B cell (primary cell): ENCODE data around the gene THAP8. TPM values are rescaled to one million over a fixed set of nuclear protein-coding genes. Genes with fewer than 3 reads are reported as not detected.
A peak's percentile ranks its signal among the peaks of the same experiment; 100 is the strongest.

Source experiments
- ATAC-seq: fragments of 200-7000 bp; cut with Tn5 transposase; one replicate; pipeline ENCODE4 v1.10.0; 2021; ENCODE audit warnings: low read depth, mild to moderate bottlenecking, moderate number of reproducible peaks, moderate library complexity
- CTCF ChIA-PET: fragments of 350-600 bp; sonication (Branson Sonifier 250); formaldehyde crosslinking; loops from one replicate; lab custom pipeline; 2021; ENCODE audit warnings: antibody characterized with exemption, inconsistent platforms; lab: Charles Lee
- POLR2A ChIA-PET: fragments of 350-600 bp; sonication (Branson Sonifier 250); formaldehyde crosslinking; loops from one replicate; lab custom pipeline; 2021; ENCODE audit warnings: antibody characterized with exemption; lab: Charles Lee
- DNase-seq: peaks from one replicate; pipeline ENCODE4 v3.0.0; 2013
- H2AFZ ChIP-seq: 2 replicates; pipeline ENCODE4 v1.6.1; 2012; ENCODE audit warnings: mild to moderate bottlenecking, low read depth, low read length; ENCODE audit not compliant: insufficient read depth, poor library complexity, severe bottlenecking
- H3K27ac ChIP-seq, 2 donors: 1 replicate in 1 of 2; 2 replicates in 1 of 2; pipeline ENCODE4 v1.5.1; 2012 to 2013; ENCODE audit warnings: low read length in 2 of 2, mild to moderate bottlenecking in 2 of 2, moderate library complexity in 1 of 2
- H3K27me3 ChIP-seq, 4 experiments: fragments of 200-600 bp in 1 of 4; sonication (generic) in 1 of 4; replicated peaks in 1 of 4; 1 replicate in 2 of 4; 2 replicates in 2 of 4; pipeline versions ENCODE4 v1.6.1 to v1.7.0; 2013 to 2016; ENCODE audit warnings: low read length in 3 of 4, mild to moderate bottlenecking in 2 of 4, mixed read lengths in 1 of 4, moderate library complexity in 1 of 4; ENCODE audit not compliant: insufficient read depth in 4 of 4, control insufficient read depth in 3 of 4; ENCODE audit errors: control extremely low read depth in 1 of 4
- H3K36me3 ChIP-seq, 2 experiments: replicated peaks in 1 of 2; 1 replicate in 1 of 2; 2 replicates in 1 of 2; pipeline versions ENCODE4 v1.6.1 to v1.7.1; 2013; ENCODE audit warnings: low read length in 1 of 2; ENCODE audit not compliant: insufficient read depth in 2 of 2, control insufficient read depth in 1 of 2; ENCODE audit errors: control extremely low read depth in 1 of 2, extremely low read depth in 1 of 2
- H3K4me1 ChIP-seq, 2 donors: fragments of 200-600 bp in 1 of 2; sonication (generic) in 1 of 2; 1 replicate in 1 of 2; 2 replicates in 1 of 2; pipeline versions ENCODE4 v1.5.1 to v1.6.1; 2013 to 2017; ENCODE audit warnings: low read length in 2 of 2; ENCODE audit not compliant: control insufficient read depth in 2 of 2, insufficient read depth in 2 of 2
- H3K4me2 ChIP-seq: replicated peaks from 2 replicates; pipeline ENCODE3; 2012; ENCODE audit warnings: mild to moderate bottlenecking, low read depth, low read length; ENCODE audit not compliant: poor library complexity, severe bottlenecking
- H3K4me3 ChIP-seq, 5 experiments: fragments of 200-600 bp in 1 of 5; sonication (generic) in 1 of 5; 1 replicate in 3 of 5; 2 replicates in 2 of 5; pipeline versions ENCODE4 v1.5.1 to v1.7.0; 2011 to 2016; ENCODE audit warnings: low read length in 4 of 5, mild to moderate bottlenecking in 4 of 5, low read depth in 2 of 5, control low read depth in 1 of 5, moderate library complexity in 1 of 5; ENCODE audit not compliant: insufficient read depth in 1 of 5; ENCODE audit errors: control extremely low read depth in 1 of 5, extremely low read depth in 1 of 5
- H3K79me2 ChIP-seq: fragments of 200-600 bp; sonication (generic); one replicate; pipeline ENCODE4 v1.6.0; 2016; ENCODE audit warnings: low read length; ENCODE audit not compliant: control insufficient read depth, insufficient read depth
- H3K9ac ChIP-seq: fragments of 200-600 bp; sonication (generic); 2 replicates; pipeline ENCODE4 v1.6.1; 2017; ENCODE audit warnings: mild to moderate bottlenecking, low read length, moderate library complexity
- H3K9me3 ChIP-seq, 3 donors: one replicate each; pipeline versions ENCODE4 v1.6.1 to v1.7.1; 2013; ENCODE audit warnings: low read length in 2 of 3; ENCODE audit not compliant: control insufficient read depth in 2 of 3, insufficient read depth in 1 of 3; ENCODE audit errors: control extremely low read depth in 1 of 3
- H4K20me1 ChIP-seq: 2 replicates; pipeline ENCODE4 v1.6.0; 2012; ENCODE audit warnings: mild to moderate bottlenecking, low read length; ENCODE audit not compliant: insufficient read depth, control insufficient read depth, poor library complexity, severe bottlenecking
- H3K27ac Mint-ChIP-seq: one replicate; pipeline ENCODE4 v1.8.0; 2021; ENCODE audit warnings: mixed read lengths
- H3K27me3 Mint-ChIP-seq: one replicate; pipeline ENCODE4 v1.8.0; 2021; ENCODE audit warnings: mixed read lengths
- H3K4me1 Mint-ChIP-seq: one replicate; pipeline ENCODE4 v1.8.0; 2021; ENCODE audit warnings: mixed read lengths
- H3K4me3 Mint-ChIP-seq: one replicate; pipeline ENCODE4 v1.8.0; 2021; ENCODE audit warnings: mixed read lengths
- H3K9me3 Mint-ChIP-seq: one replicate; pipeline ENCODE4 v1.8.0; 2022; ENCODE audit warnings: mixed read lengths; ENCODE audit not compliant: insufficient read depth
- CTCF ChIP-seq: fragments of 200-600 bp; IDR thresholded peaks from one replicate; pipeline ENCODE4 v1.8.0; 2022; ENCODE audit warnings: antibody characterized with exemption, mild to moderate bottlenecking
- EZH2 ChIP-seq: IDR thresholded peaks from 2 replicates; pipeline ENCODE4 v1.6.1; 2012; ENCODE audit warnings: borderline replicate concordance, low read depth, mild to moderate bottlenecking, moderate library complexity, low read length; ENCODE audit not compliant: insufficient read depth, poor library complexity, severe bottlenecking
- WGBS: methylation state at CpG from one replicate; pipeline ENCODE4 v1.1.5; 2013; ENCODE audit warnings: missing lambda C conversion rate; ENCODE audit not compliant: insufficient coverage; 5-methylcytosine and 5-hydroxymethylcytosine counted together
- intact Hi-C: fragments of 100-400 bp; cut with micrococcal nuclease; formaldehyde crosslinking; loops from one replicate; pipeline ENCODE4 v1.10.0; 2022
- polyA plus RNA-seq: library from polyadenylated mRNA; depleted of rRNA; stranded (reverse); fragments of >200 nt; gene quantifications from 2 replicates; pipeline ENCODE4 v1.2.3, GENCODE V29; 2012
- total RNA-seq, 2 donors: library from RNA; stranded (reverse); fragments of 120-200 nt in 1 of 2; gene quantifications; 1 replicate in 1 of 2; 2 replicates in 1 of 2; pipeline versions ENCODE4 v1.2.3 to v1.2.4, GENCODE V29; 2013 to 2022

Gene THAP8
- total and polyA plus RNA-seq, 2 donors (not counting 1 experiment from before 2014, with no cell fraction given) = 4.5 to 5.7 TPM

- Histone ChIP-seq H3K4me3 (no peak overlapping the region), H3K27me3 (no peaks in the 10 kb centered on the region), H3K27ac (no peak overlapping the region), H4K20me1 (peaks cover 31% of the 10 kb centered on the region), H2AFZ (no peak overlapping the region), H3K9ac (no peak overlapping the region), H3K4me1 (peaks cover 18 to 25% of the 10 kb centered on the region in 2 donors), H3K4me2 (peak overlapping the region; percentile 86), H3K79me2 (peaks cover 34% of the 10 kb centered on the region), H3K36me3 (peaks cover 2 to 18% of the 10 kb centered on the region in 2 experiments), H3K9me3 (no peaks in the 10 kb centered on the region)
- WGBS = 99% methylated on average over 7 of the region's 8 CpGs
- Mint-ChIP-seq H3K9me3 (no peaks in the 10 kb centered on the region), H3K4me1 (peaks cover 34% of the 10 kb centered on the region), H3K4me3 (peak overlapping the region; percentile 97), H3K27me3 (no peaks in the 10 kb centered on the region), H3K27ac (peak overlapping the region; percentile 26)
- ChIA-PET POLR2A (interaction anchor here (0.5 kb wide), 1 partner anchor 775 kb away, joined by 5 read pairs; no protein-coding TSS in a partner anchor), CTCF (interaction anchor here (1.6 kb wide), 1 partner anchor 50 kb away, joined by 3 read pairs; no protein-coding TSS in a partner anchor)
- no peak for DNase-seq
- TF ChIP-seq EZH2 (no peak), CTCF (no peak)
- intact Hi-C loops = loop anchor here (10.0 kb wide), 1 partner anchor 578 kb away; the partner anchor contains the start of gene ZNF529
- no peak for ATAC-seq
Observed at GRCh38 chr19:35996777-35997176, 57.3 kb downstream of the THAP8 start.
